Endothelial cell (in vitro differentiated cells): ENCODE data around the gene GPR153. TPM values are rescaled to one million over a fixed set of nuclear protein-coding genes. Genes with fewer than 3 reads are reported as not detected.

Experiments
- DNase-seq: peaks from one replicate; pipeline ENCODE4 v3.0.0; 2021; ENCODE audit warnings: low spot score
- H3K27ac Mint-ChIP-seq: one replicate; pipeline ENCODE4 v1.8.0; 2021; ENCODE audit warnings: mixed read lengths, inconsistent platforms; ENCODE audit not compliant: unreplicated experiment
- H3K27me3 Mint-ChIP-seq: one replicate; pipeline ENCODE4 v1.8.0; 2021; ENCODE audit warnings: mild to moderate bottlenecking, moderate library complexity, mixed read lengths, inconsistent platforms; ENCODE audit not compliant: unreplicated experiment
- H3K36me3 Mint-ChIP-seq: one replicate; pipeline ENCODE4 v1.8.0; 2021; ENCODE audit warnings: mild to moderate bottlenecking, low read depth, mixed read lengths, inconsistent platforms; ENCODE audit not compliant: unreplicated experiment
- H3K4me1 Mint-ChIP-seq: one replicate; pipeline ENCODE4 v1.8.0; 2021; ENCODE audit warnings: mild to moderate bottlenecking, mixed read lengths, inconsistent platforms; ENCODE audit not compliant: unreplicated experiment
- H3K4me3 Mint-ChIP-seq: one replicate; pipeline ENCODE4 v1.8.0; 2021; ENCODE audit warnings: mild to moderate bottlenecking, mixed read lengths, inconsistent platforms; ENCODE audit not compliant: unreplicated experiment
- H3K9me3 Mint-ChIP-seq: one replicate; pipeline ENCODE4 v1.8.0; 2021; ENCODE audit warnings: mixed read lengths, inconsistent platforms; ENCODE audit not compliant: unreplicated experiment
- total RNA-seq: library from RNA; stranded (reverse); fragmentation: NEBNext Ultra II Directional; extraction: Animal tissue kit (Norgen Biotek cat#: 25700); gene quantifications from one replicate; pipeline ENCODE4 v1.2.1, GENCODE V29; 2021; ENCODE audit not compliant: unreplicated experiment
- TF ChIP-seq, protein P1 (sequence below): fragments of 200-600 bp; sonication (generic); IDR thresholded peaks from one replicate; pipeline ENCODE4 v1.5.0; 2021; ENCODE audit warnings: antibody characterized with exemption; ENCODE audit not compliant: unreplicated experiment

The GPR153 gene
- total RNA-seq, 1 donor from 2014 or later: 3.0 TPM

DNA sequence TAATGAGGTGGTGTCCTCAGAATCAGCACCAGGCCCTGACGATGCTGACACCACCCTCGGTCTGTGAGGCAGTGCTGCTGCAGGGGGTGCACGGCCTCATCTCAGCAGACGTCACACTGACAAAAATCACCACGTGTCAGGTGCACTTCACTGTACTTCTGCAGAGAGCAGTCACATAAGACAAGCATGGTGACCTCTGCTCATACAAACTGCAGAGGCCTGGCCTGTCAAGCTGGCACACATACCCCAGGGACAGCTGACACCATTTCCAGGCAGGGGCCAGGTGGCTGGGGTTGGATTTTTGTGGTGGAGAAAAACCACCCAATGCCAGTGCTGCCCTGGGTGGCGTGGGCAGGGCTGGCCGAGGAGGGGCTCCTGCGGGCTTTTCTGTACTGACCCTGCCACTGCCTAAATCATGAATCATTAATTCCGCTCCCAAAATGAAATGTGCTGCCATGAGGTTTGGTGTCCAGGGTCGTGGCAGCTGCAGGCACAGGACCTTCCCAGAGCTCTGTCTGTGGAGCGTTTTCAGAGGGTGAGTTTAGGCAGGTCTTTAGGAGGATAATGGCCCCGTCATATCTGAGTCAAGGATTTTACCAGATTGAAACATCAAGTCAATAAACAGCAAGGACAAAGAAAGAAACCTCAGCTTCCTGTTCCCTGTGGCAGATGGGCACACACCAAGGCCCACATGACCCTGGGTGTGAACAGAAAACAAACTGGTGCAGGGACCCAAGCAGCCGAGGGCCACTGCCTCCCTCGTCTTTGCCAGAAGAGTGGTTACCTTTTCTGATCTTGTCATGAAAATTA is 33.4 kb upstream of the GPR153 start:
- H3K4me1 Mint-ChIP-seq: peaks cover 3% of the 10 kb centered on the region

DNA sequence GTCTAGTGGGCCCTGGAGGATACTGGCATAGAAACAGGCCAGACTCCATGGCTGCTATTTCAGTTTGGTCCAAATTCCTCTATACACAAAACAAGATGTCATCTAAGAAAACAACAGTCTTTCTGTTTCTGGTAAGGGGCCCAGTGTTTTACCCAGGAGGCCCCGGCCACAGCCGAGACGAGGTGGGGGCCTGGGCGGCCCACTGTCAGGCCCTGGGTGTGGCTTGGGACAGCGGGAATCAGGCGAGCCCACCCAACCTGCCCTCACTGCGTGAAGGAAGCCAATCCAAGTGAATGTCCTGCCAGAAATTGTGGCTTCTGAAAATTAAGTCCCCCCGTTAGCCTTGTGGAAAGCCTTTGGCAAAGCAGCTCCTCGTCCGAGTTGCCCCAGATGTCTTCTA is 31.2 kb upstream of the GPR153 start:
- no peak for DNase-seq
- no peak overlapping the region for H3K4me3 Mint-ChIP-seq
- TF ChIP-seq, protein P1, sequence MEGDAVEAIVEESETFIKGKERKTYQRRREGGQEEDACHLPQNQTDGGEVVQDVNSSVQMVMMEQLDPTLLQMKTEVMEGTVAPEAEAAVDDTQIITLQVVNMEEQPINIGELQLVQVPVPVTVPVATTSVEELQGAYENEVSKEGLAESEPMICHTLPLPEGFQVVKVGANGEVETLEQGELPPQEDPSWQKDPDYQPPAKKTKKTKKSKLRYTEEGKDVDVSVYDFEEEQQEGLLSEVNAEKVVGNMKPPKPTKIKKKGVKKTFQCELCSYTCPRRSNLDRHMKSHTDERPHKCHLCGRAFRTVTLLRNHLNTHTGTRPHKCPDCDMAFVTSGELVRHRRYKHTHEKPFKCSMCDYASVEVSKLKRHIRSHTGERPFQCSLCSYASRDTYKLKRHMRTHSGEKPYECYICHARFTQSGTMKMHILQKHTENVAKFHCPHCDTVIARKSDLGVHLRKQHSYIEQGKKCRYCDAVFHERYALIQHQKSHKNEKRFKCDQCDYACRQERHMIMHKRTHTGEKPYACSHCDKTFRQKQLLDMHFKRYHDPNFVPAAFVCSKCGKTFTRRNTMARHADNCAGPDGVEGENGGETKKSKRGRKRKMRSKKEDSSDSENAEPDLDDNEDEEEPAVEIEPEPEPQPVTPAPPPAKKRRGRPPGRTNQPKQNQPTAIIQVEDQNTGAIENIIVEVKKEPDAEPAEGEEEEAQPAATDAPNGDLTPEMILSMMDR: no peak
- no peaks in the 10 kb centered on the region for H3K9me3 Mint-ChIP-seq
- peaks cover 6% of the 10 kb centered on the region for H3K27me3 Mint-ChIP-seq
- no peaks in the 10 kb centered on the region for H3K36me3 Mint-ChIP-seq
- H3K4me1 Mint-ChIP-seq: peaks cover 3% of the 10 kb centered on the region
- H3K27ac Mint-ChIP-seq: no peak overlapping the region

More for the DNA sequence above, 33.4 kb upstream of the GPR153 start:
- H3K4me3 Mint-ChIP-seq: no peak overlapping the region
- H3K9me3 Mint-ChIP-seq: no peaks in the 10 kb centered on the region
- H3K36me3 Mint-ChIP-seq: no peaks in the 10 kb centered on the region
- H3K27me3 Mint-ChIP-seq: no peaks in the 10 kb centered on the region
- TF ChIP-seq, protein P1: no peak
- no peak overlapping the region for H3K27ac Mint-ChIP-seq
- DNase-seq: no peak

DNA sequence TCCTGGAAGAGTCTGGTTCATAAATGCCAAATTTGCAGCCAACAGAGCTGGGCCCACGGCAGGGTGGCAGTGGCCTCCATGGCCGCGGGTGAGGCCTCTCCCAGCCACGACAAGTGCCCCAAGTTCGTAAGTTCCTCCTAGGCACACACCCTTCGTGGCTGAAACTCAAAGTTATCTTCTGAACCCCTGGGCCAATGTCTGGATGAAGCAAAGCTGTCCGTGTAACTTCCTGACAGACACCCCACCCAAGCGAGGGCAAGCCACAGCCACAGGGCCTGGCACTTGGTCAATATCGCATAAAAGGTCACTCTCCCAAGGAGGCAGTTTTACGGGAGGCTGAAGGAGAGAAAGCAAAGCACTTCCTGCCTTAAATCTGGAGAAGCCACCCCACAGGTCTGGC is 27.8 kb upstream of the GPR153 start:
- Mint-ChIP-seq H3K36me3 (no peaks in the 10 kb centered on the region), H3K27me3 (peaks cover 6% of the 10 kb centered on the region), H3K4me3 (no peak overlapping the region), H3K9me3 (no peaks in the 10 kb centered on the region), H3K4me1 (no peaks in the 10 kb centered on the region), H3K27ac (no peak overlapping the region)
- TF ChIP-seq, protein P1: no peak
- DNase-seq: no peak

DNA sequence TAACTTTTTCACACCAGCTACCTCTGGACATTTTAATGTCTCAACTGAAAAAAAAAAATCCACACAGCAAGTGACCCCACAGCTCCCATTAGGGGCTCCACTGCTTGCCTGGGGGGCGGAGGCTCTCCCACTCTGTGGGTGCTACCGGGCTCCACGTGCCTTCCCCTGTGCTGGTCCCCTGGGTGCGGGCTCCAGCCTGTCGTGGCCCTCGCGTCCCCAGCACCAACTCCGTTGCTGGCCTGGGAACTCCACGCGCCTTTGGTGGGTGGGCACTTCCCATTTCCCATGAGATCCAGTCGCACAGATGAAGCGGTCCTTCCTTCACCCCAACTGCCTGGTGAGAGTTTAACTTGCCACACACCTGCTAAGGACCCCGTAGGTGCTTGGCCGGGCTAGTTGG is 27.1 kb upstream of the GPR153 start:
- TF ChIP-seq, protein P1: no peak
- no peaks in the 10 kb centered on the region for H3K4me1 Mint-ChIP-seq
- H3K36me3 Mint-ChIP-seq: no peaks in the 10 kb centered on the region
- no peaks in the 10 kb centered on the region for H3K9me3 Mint-ChIP-seq
- H3K4me3 Mint-ChIP-seq: no peak overlapping the region
- H3K27ac Mint-ChIP-seq: no peak overlapping the region
- no peak for DNase-seq
- peaks cover 6% of the 10 kb centered on the region for H3K27me3 Mint-ChIP-seq

DNA sequence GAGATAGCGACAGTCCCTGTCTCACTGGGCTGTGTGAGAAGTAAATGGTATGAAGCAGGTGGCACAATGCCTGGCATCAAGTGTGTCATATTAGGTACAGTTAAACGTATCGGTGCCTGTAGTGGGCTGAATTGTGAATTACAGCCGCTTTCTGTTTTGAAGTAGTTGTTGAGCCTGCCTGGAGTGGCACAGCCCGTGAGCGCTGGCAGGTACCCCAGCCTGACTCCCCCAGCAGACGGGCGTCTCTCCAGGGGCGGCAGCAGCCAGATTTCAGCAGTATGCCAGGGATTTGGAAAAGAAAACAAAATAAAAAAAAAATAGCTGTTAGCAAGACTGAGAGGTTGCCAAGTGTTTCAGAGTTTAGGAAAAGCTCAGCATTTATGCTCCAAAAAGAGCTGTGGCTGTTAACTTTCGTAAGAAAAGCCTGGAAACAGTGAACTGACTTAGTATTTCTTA is 26.6 kb upstream of the GPR153 start:
- TF ChIP-seq, protein P1: no peak
- DNase-seq: no peak
- Mint-ChIP-seq H3K27me3 (peaks cover 6% of the 10 kb centered on the region), H3K36me3 (no peaks in the 10 kb centered on the region), H3K4me3 (no peak overlapping the region), H3K4me1 (no peaks in the 10 kb centered on the region), H3K27ac (no peak overlapping the region), H3K9me3 (no peaks in the 10 kb centered on the region)
